ENCODE data around the gene CIPC. TPM values are rescaled to one million over a fixed set of nuclear protein-coding genes. Genes with fewer than 3 reads are reported as not detected.

CIPC gene
- total and polyA plus RNA-seq, 2 of the 13 experiments (the other 11 are each of a cell fraction or from before 2014, with no cell fraction given): 7.6 to 13.9 TPM

- TF ChIP-seq BHLHE40 (IDR thresholded peaks at IDR 0.05; ENCODE audit: low read length) (peak; percentile 49; the same call in 1 of the 2 replicates), ZC3H13 (CRISPR knock-in tag; IDR thresholded peaks at IDR 0.05) (no peak), TERF1 (CRISPR knock-in tag; IDR thresholded peaks at IDR 0.05) (no peak), EP300 (IDR thresholded peaks at IDR 0.05; ENCODE audit: low read depth in 2 of 2, low read length in 2 of 2) (no peak), EP300 (CRISPR knock-in tag; IDR thresholded peaks at IDR 0.05; ENCODE audit: borderline replicate concordance) (no peak), PATZ1 (CRISPR knock-in tag; IDR thresholded peaks at IDR 0.05) (peak; percentile 11; the same call in 1 of the 2 replicates), ZNF317 (CRISPR knock-in tag; IDR thresholded peaks at IDR 0.05) (no peak), MEIS1 (CRISPR knock-in tag; IDR thresholded peaks at IDR 0.05; ENCODE audit: borderline replicate concordance) (no peak), KIAA2018 (CRISPR knock-in tag; IDR thresholded peaks at IDR 0.05; ENCODE audit: borderline replicate concordance) (no peak), RAD21 (CRISPR knock-in tag; IDR thresholded peaks at IDR 0.05) (peak; percentile 60; the same call in 1 of the 2 replicates), MTA3 (CRISPR knock-in tag; IDR thresholded peaks at IDR 0.05) (no peak), HNRNPLL (IDR thresholded peaks at IDR 0.05; ENCODE audit: low read depth, low read length, poor library complexity, severe bottlenecking) (peak; percentile 34), ZNF788 (CRISPR knock-in tag; IDR thresholded peaks at IDR 0.05; ENCODE audit: borderline replicate concordance) (no peak), ZNF800 (CRISPR knock-in tag; IDR thresholded peaks at IDR 0.05) (peak; percentile 82; the same call in 1 of the 2 replicates), THAP11 (CRISPR knock-in tag; IDR thresholded peaks at IDR 0.05) (no peak)
Measured at GRCh38 chr14:77139540-77140358, 41.7 kb downstream of the CIPC start (continued).
